Erythroblast (primary cell): ENCODE measurements around the gene LAMTOR4.

Experiments
- GATA1 ChIP-seq: IDR thresholded peaks from 2 replicates; pipeline ENCODE4 v1.6.1; 2011; ENCODE audit warnings: low read depth, mild to moderate bottlenecking, control low read depth, low read length, moderate library complexity
- POLR2A ChIP-seq: IDR thresholded peaks from 2 replicates; pipeline ENCODE4 v1.6.1; 2011; ENCODE audit warnings: mild to moderate bottlenecking, low read length

GRCh38 chr7:100132126-100132525 lies 16.6 kb upstream of the LAMTOR4 start:
- TF ChIP-seq POLR2A (no peak), GATA1 (no peak)
